Measurements from ENCODE around the gene NXN.
"Not testable (repeated sequence)": the region's sequence is repeated elsewhere in the genome, so short reads cannot be mapped to it uniquely, and the experiment has no call there.

NXN gene

GRCh38 chr17:841313-841712 is 138.3 kb downstream of the NXN start:
- peaks cover 53% of the 10 kb centered on the region for H3K27me3 Mint-ChIP-seq
- no peak overlapping the region for H3K4me3 Mint-ChIP-seq

GRCh38 chr17:838486-838885 is 141.1 kb downstream of the NXN start:
- Mint-ChIP-seq H3K4me3 (no peak overlapping the region), H3K27me3 (peaks cover 35% of the 10 kb centered on the region), H3K4me1 (no peaks in the 10 kb centered on the region), H3K9me3 (no peaks in the 10 kb centered on the region), H3K27ac (ENCODE audit: low read depth) (no peak overlapping the region), H3K36me3 (ENCODE audit: insufficient read depth) (no peaks in the 10 kb centered on the region)
- no peak for ATAC-seq (replicated peaks; ENCODE audit: extremely low read depth, poor library complexity, severe bottlenecking)
- no peak for DNase-seq (ENCODE audit: low spot score in 2 of 2)

More at GRCh38 chr17:841313-841712, 138.3 kb downstream of the NXN start:
- Mint-ChIP-seq H3K27ac (ENCODE audit: low read depth) (no peak overlapping the region), H3K9me3 (no peaks in the 10 kb centered on the region), H3K36me3 (ENCODE audit: insufficient read depth) (peaks cover 2% of the 10 kb centered on the region), H3K4me1 (no peaks in the 10 kb centered on the region)
- no peak for ATAC-seq (replicated peaks; ENCODE audit: extremely low read depth, poor library complexity, severe bottlenecking)
- no peak for DNase-seq (ENCODE audit: low spot score in 2 of 2)

GRCh38 chr17:836151-836550 is 143.4 kb downstream of the NXN start:
- no peaks in the 10 kb centered on the region for H3K9me3 Mint-ChIP-seq
- ATAC-seq (replicated peaks; ENCODE audit: extremely low read depth, poor library complexity, severe bottlenecking) (no peak), DNase-seq (ENCODE audit: low spot score in 2 of 2) (no peak)
- H3K4me1 Mint-ChIP-seq = no peaks in the 10 kb centered on the region
- no peak overlapping the region for H3K4me3 Mint-ChIP-seq
- peaks cover 28% of the 10 kb centered on the region for H3K27me3 Mint-ChIP-seq
- peaks cover 2% of the 10 kb centered on the region for H3K36me3 Mint-ChIP-seq (ENCODE audit: insufficient read depth)
- no peak overlapping the region for H3K27ac Mint-ChIP-seq (ENCODE audit: low read depth)

- ATAC-seq (replicated peaks; ENCODE audit: extremely low read depth, poor library complexity, severe bottlenecking); H3K36me3 Mint-ChIP-seq (ENCODE audit: insufficient read depth): not testable (repeated sequence)
Measured at GRCh38 chr17:835721-836120, 143.9 kb downstream of the NXN start.

GRCh38 chr17:835263-835662 is 144.3 kb downstream of the NXN start:
- Mint-ChIP-seq H3K4me1 (no peaks in the 10 kb centered on the region), H3K4me3 (no peak overlapping the region), H3K36me3 (ENCODE audit: insufficient read depth) (peaks cover 2% of the 10 kb centered on the region), H3K9me3 (no peaks in the 10 kb centered on the region), H3K27ac (ENCODE audit: low read depth) (no peak overlapping the region), H3K27me3 (peaks cover 32% of the 10 kb centered on the region)
- no peak for DNase-seq (ENCODE audit: low spot score in 2 of 2)
- ATAC-seq (replicated peaks; ENCODE audit: extremely low read depth, poor library complexity, severe bottlenecking) = no peak

More at GRCh38 chr17:835721-836120, 143.9 kb downstream of the NXN start:
- H3K27me3 Mint-ChIP-seq = peaks cover 28% of the 10 kb centered on the region
- not testable (repeated sequence) for H3K4me1 Mint-ChIP-seq; H3K9me3 Mint-ChIP-seq; H3K27ac Mint-ChIP-seq (ENCODE audit: low read depth); H3K4me3 Mint-ChIP-seq; DNase-seq (ENCODE audit: low spot score in 2 of 2)

GRCh38 chr17:834136-834535 is 145.4 kb downstream of the NXN start:
- no peak for ATAC-seq (replicated peaks; ENCODE audit: extremely low read depth, poor library complexity, severe bottlenecking)
- H3K4me1 Mint-ChIP-seq = no peaks in the 10 kb centered on the region
- H3K36me3 Mint-ChIP-seq (ENCODE audit: insufficient read depth) = peaks cover 2% of the 10 kb centered on the region
- no peak overlapping the region for H3K4me3 Mint-ChIP-seq
- no peak overlapping the region for H3K27ac Mint-ChIP-seq (ENCODE audit: low read depth)
- H3K27me3 Mint-ChIP-seq = peaks cover 43% of the 10 kb centered on the region
- H3K9me3 Mint-ChIP-seq = no peaks in the 10 kb centered on the region
- no peak for DNase-seq (ENCODE audit: low spot score in 2 of 2)

GRCh38 chr17:830950-831349 is 148.6 kb downstream of the NXN start:
- Mint-ChIP-seq H3K27ac (ENCODE audit: low read depth) (no peak overlapping the region), H3K36me3 (ENCODE audit: insufficient read depth) (peaks cover 2% of the 10 kb centered on the region)

GRCh38 chr17:830381-830780 is 149.2 kb downstream of the NXN start:
- Mint-ChIP-seq H3K4me3 (no peak overlapping the region), H3K9me3 (no peaks in the 10 kb centered on the region), H3K36me3 (ENCODE audit: insufficient read depth) (peaks cover 2% of the 10 kb centered on the region), H3K4me1 (no peaks in the 10 kb centered on the region), H3K27me3 (peaks cover 26% of the 10 kb centered on the region), H3K27ac (ENCODE audit: low read depth) (no peak overlapping the region)
- no peak for ATAC-seq (replicated peaks; ENCODE audit: extremely low read depth, poor library complexity, severe bottlenecking)
- DNase-seq (ENCODE audit: low spot score in 2 of 2) = no peak

More at GRCh38 chr17:830950-831349, 148.6 kb downstream of the NXN start:
- ATAC-seq (replicated peaks; ENCODE audit: extremely low read depth, poor library complexity, severe bottlenecking) (no peak), DNase-seq (ENCODE audit: low spot score in 2 of 2) (no peak)
- Mint-ChIP-seq H3K27me3 (peaks cover 26% of the 10 kb centered on the region), H3K9me3 (no peaks in the 10 kb centered on the region), H3K4me1 (no peaks in the 10 kb centered on the region), H3K4me3 (no peak overlapping the region)

- not testable (repeated sequence) for H3K9me3 Mint-ChIP-seq; H3K4me1 Mint-ChIP-seq; H3K4me3 Mint-ChIP-seq; ATAC-seq (replicated peaks; ENCODE audit: extremely low read depth, poor library complexity, severe bottlenecking); DNase-seq (ENCODE audit: low spot score in 2 of 2); H3K36me3 Mint-ChIP-seq (ENCODE audit: insufficient read depth); H3K27ac Mint-ChIP-seq (ENCODE audit: low read depth)
- H3K27me3 Mint-ChIP-seq = peaks cover 26% of the 10 kb centered on the region
Measured at GRCh38 chr17:829614-830013, 150.0 kb downstream of the NXN start.

GRCh38 chr17:828761-829160 is 150.8 kb downstream of the NXN start:
- Mint-ChIP-seq H3K27me3 (peaks cover 24% of the 10 kb centered on the region), H3K27ac (ENCODE audit: low read depth) (no peak overlapping the region), H3K9me3 (no peaks in the 10 kb centered on the region), H3K4me3 (no peak overlapping the region), H3K4me1 (no peaks in the 10 kb centered on the region), H3K36me3 (ENCODE audit: insufficient read depth) (peaks cover 2% of the 10 kb centered on the region)
- DNase-seq (ENCODE audit: low spot score in 2 of 2) (no peak), ATAC-seq (replicated peaks; ENCODE audit: extremely low read depth, poor library complexity, severe bottlenecking) (no peak)

- no peaks in the 10 kb centered on the region for H3K36me3 Mint-ChIP-seq (ENCODE audit: insufficient read depth)
- H3K27ac Mint-ChIP-seq (ENCODE audit: low read depth) = no peak overlapping the region
- no peaks in the 10 kb centered on the region for H3K4me1 Mint-ChIP-seq
- DNase-seq (ENCODE audit: low spot score in 2 of 2) (no peak), ATAC-seq (replicated peaks; ENCODE audit: extremely low read depth, poor library complexity, severe bottlenecking) (no peak)
- no peak overlapping the region for H3K4me3 Mint-ChIP-seq
- peaks cover 16% of the 10 kb centered on the region for H3K27me3 Mint-ChIP-seq
- H3K9me3 Mint-ChIP-seq = no peaks in the 10 kb centered on the region
Measured at GRCh38 chr17:826778-827177, 152.8 kb downstream of the NXN start.

- DNase-seq (ENCODE audit: low spot score in 2 of 2) (no peak), ATAC-seq (replicated peaks; ENCODE audit: extremely low read depth, poor library complexity, severe bottlenecking) (no peak)
- Mint-ChIP-seq H3K9me3 (no peaks in the 10 kb centered on the region), H3K27ac (ENCODE audit: low read depth) (peak overlapping the region; percentile 19), H3K27me3 (peaks cover 11% of the 10 kb centered on the region), H3K4me3 (no peak overlapping the region), H3K4me1 (no peaks in the 10 kb centered on the region), H3K36me3 (ENCODE audit: insufficient read depth) (no peaks in the 10 kb centered on the region)
Measured at GRCh38 chr17:825216-825615, 154.4 kb downstream of the NXN start.

GRCh38 chr17:824378-824777 is 155.2 kb downstream of the NXN start:
- H3K4me3 Mint-ChIP-seq = no peak overlapping the region
- H3K27me3 Mint-ChIP-seq = peaks cover 3% of the 10 kb centered on the region
- H3K9me3 Mint-ChIP-seq = no peaks in the 10 kb centered on the region
- no peak overlapping the region for H3K27ac Mint-ChIP-seq (ENCODE audit: low read depth)
- no peaks in the 10 kb centered on the region for H3K4me1 Mint-ChIP-seq
- H3K36me3 Mint-ChIP-seq (ENCODE audit: insufficient read depth) = no peaks in the 10 kb centered on the region
- DNase-seq (ENCODE audit: low spot score in 2 of 2) = no peak
- ATAC-seq (replicated peaks; ENCODE audit: extremely low read depth, poor library complexity, severe bottlenecking) = no peak

GRCh38 chr17:823501-823902 is 156.1 kb downstream of the NXN start:
- no peaks in the 10 kb centered on the region for H3K36me3 Mint-ChIP-seq (ENCODE audit: insufficient read depth)
- ATAC-seq (replicated peaks; ENCODE audit: extremely low read depth, poor library complexity, severe bottlenecking) (no peak), DNase-seq (ENCODE audit: low spot score in 2 of 2) (no peak)
- H3K9me3 Mint-ChIP-seq = no peaks in the 10 kb centered on the region
- H3K27me3 Mint-ChIP-seq = no peaks in the 10 kb centered on the region
- H3K4me3 Mint-ChIP-seq = no peak overlapping the region
- H3K27ac Mint-ChIP-seq (ENCODE audit: low read depth) = no peak overlapping the region
- no peaks in the 10 kb centered on the region for H3K4me1 Mint-ChIP-seq

Data from central memory CD8-positive, alpha-beta T cell (primary cell).